B cell (primary cell): ENCODE data around the gene GULP1. TPM values are rescaled to one million over a fixed set of nuclear protein-coding genes. Genes with fewer than 3 reads are reported as not detected.

ENCODE experiments used
- ATAC-seq: fragments of 200-7000 bp; cut with Tn5 transposase; one replicate; pipeline ENCODE4 v1.10.0; 2021; ENCODE audit warnings: low read depth, mild to moderate bottlenecking, moderate number of reproducible peaks, moderate library complexity
- CTCF ChIA-PET: fragments of 350-600 bp; sonication (Branson Sonifier 250); formaldehyde crosslinking; loops from one replicate; lab custom pipeline; 2021; ENCODE audit warnings: antibody characterized with exemption, inconsistent platforms; lab: Charles Lee
- POLR2A ChIA-PET: fragments of 350-600 bp; sonication (Branson Sonifier 250); formaldehyde crosslinking; loops from one replicate; lab custom pipeline; 2021; ENCODE audit warnings: antibody characterized with exemption; lab: Charles Lee
- DNase-seq: peaks from one replicate; pipeline ENCODE4 v3.0.0; 2013
- H2AFZ ChIP-seq: 2 replicates; pipeline ENCODE4 v1.6.1; 2012; ENCODE audit warnings: mild to moderate bottlenecking, low read depth, low read length; ENCODE audit not compliant: insufficient read depth, poor library complexity, severe bottlenecking
- H3K27ac ChIP-seq, 2 donors: 1 replicate in 1 of 2; 2 replicates in 1 of 2; pipeline ENCODE4 v1.5.1; 2012 to 2013; ENCODE audit warnings: low read length in 2 of 2, mild to moderate bottlenecking in 2 of 2, moderate library complexity in 1 of 2
- H3K27me3 ChIP-seq, 4 experiments: fragments of 200-600 bp in 1 of 4; sonication (generic) in 1 of 4; replicated peaks in 1 of 4; 1 replicate in 2 of 4; 2 replicates in 2 of 4; pipeline versions ENCODE4 v1.6.1 to v1.7.0; 2013 to 2016; ENCODE audit warnings: low read length in 3 of 4, mild to moderate bottlenecking in 2 of 4, mixed read lengths in 1 of 4, moderate library complexity in 1 of 4; ENCODE audit not compliant: insufficient read depth in 4 of 4, control insufficient read depth in 3 of 4; ENCODE audit errors: control extremely low read depth in 1 of 4
- H3K36me3 ChIP-seq, 2 experiments: replicated peaks in 1 of 2; 1 replicate in 1 of 2; 2 replicates in 1 of 2; pipeline versions ENCODE4 v1.6.1 to v1.7.1; 2013; ENCODE audit warnings: low read length in 1 of 2; ENCODE audit not compliant: insufficient read depth in 2 of 2, control insufficient read depth in 1 of 2; ENCODE audit errors: control extremely low read depth in 1 of 2, extremely low read depth in 1 of 2
- H3K4me1 ChIP-seq, 2 donors: fragments of 200-600 bp in 1 of 2; sonication (generic) in 1 of 2; 1 replicate in 1 of 2; 2 replicates in 1 of 2; pipeline versions ENCODE4 v1.5.1 to v1.6.1; 2013 to 2017; ENCODE audit warnings: low read length in 2 of 2; ENCODE audit not compliant: control insufficient read depth in 2 of 2, insufficient read depth in 2 of 2
- H3K4me2 ChIP-seq: replicated peaks from 2 replicates; pipeline ENCODE3; 2012; ENCODE audit warnings: mild to moderate bottlenecking, low read depth, low read length; ENCODE audit not compliant: poor library complexity, severe bottlenecking
- H3K4me3 ChIP-seq, 5 experiments: fragments of 200-600 bp in 1 of 5; sonication (generic) in 1 of 5; 1 replicate in 3 of 5; 2 replicates in 2 of 5; pipeline versions ENCODE4 v1.5.1 to v1.7.0; 2011 to 2016; ENCODE audit warnings: low read length in 4 of 5, mild to moderate bottlenecking in 4 of 5, low read depth in 2 of 5, control low read depth in 1 of 5, moderate library complexity in 1 of 5; ENCODE audit not compliant: insufficient read depth in 1 of 5; ENCODE audit errors: control extremely low read depth in 1 of 5, extremely low read depth in 1 of 5
- H3K79me2 ChIP-seq: fragments of 200-600 bp; sonication (generic); one replicate; pipeline ENCODE4 v1.6.0; 2016; ENCODE audit warnings: low read length; ENCODE audit not compliant: control insufficient read depth, insufficient read depth
- H3K9ac ChIP-seq: fragments of 200-600 bp; sonication (generic); 2 replicates; pipeline ENCODE4 v1.6.1; 2017; ENCODE audit warnings: mild to moderate bottlenecking, low read length, moderate library complexity
- H3K9me3 ChIP-seq, 3 donors: one replicate each; pipeline versions ENCODE4 v1.6.1 to v1.7.1; 2013; ENCODE audit warnings: low read length in 2 of 3; ENCODE audit not compliant: control insufficient read depth in 2 of 3, insufficient read depth in 1 of 3; ENCODE audit errors: control extremely low read depth in 1 of 3
- H4K20me1 ChIP-seq: 2 replicates; pipeline ENCODE4 v1.6.0; 2012; ENCODE audit warnings: mild to moderate bottlenecking, low read length; ENCODE audit not compliant: insufficient read depth, control insufficient read depth, poor library complexity, severe bottlenecking
- H3K27ac Mint-ChIP-seq: one replicate; pipeline ENCODE4 v1.8.0; 2021; ENCODE audit warnings: mixed read lengths
- H3K27me3 Mint-ChIP-seq: one replicate; pipeline ENCODE4 v1.8.0; 2021; ENCODE audit warnings: mixed read lengths
- H3K4me1 Mint-ChIP-seq: one replicate; pipeline ENCODE4 v1.8.0; 2021; ENCODE audit warnings: mixed read lengths
- H3K4me3 Mint-ChIP-seq: one replicate; pipeline ENCODE4 v1.8.0; 2021; ENCODE audit warnings: mixed read lengths
- H3K9me3 Mint-ChIP-seq: one replicate; pipeline ENCODE4 v1.8.0; 2022; ENCODE audit warnings: mixed read lengths; ENCODE audit not compliant: insufficient read depth
- CTCF ChIP-seq: fragments of 200-600 bp; IDR thresholded peaks from one replicate; pipeline ENCODE4 v1.8.0; 2022; ENCODE audit warnings: antibody characterized with exemption, mild to moderate bottlenecking
- EZH2 ChIP-seq: IDR thresholded peaks from 2 replicates; pipeline ENCODE4 v1.6.1; 2012; ENCODE audit warnings: borderline replicate concordance, low read depth, mild to moderate bottlenecking, moderate library complexity, low read length; ENCODE audit not compliant: insufficient read depth, poor library complexity, severe bottlenecking
- WGBS: methylation state at CpG from one replicate; pipeline ENCODE4 v1.1.5; 2013; ENCODE audit warnings: missing lambda C conversion rate; ENCODE audit not compliant: insufficient coverage; 5-methylcytosine and 5-hydroxymethylcytosine counted together
- intact Hi-C: fragments of 100-400 bp; cut with micrococcal nuclease; formaldehyde crosslinking; loops from one replicate; pipeline ENCODE4 v1.10.0; 2022
- polyA plus RNA-seq: library from polyadenylated mRNA; depleted of rRNA; stranded (reverse); fragments of >200 nt; gene quantifications from 2 replicates; pipeline ENCODE4 v1.2.3, GENCODE V29; 2012
- total RNA-seq, 2 donors: library from RNA; stranded (reverse); fragments of 120-200 nt in 1 of 2; gene quantifications; 1 replicate in 1 of 2; 2 replicates in 1 of 2; pipeline versions ENCODE4 v1.2.3 to v1.2.4, GENCODE V29; 2013 to 2022

GULP1 gene
- total and polyA plus RNA-seq, 2 donors (not counting 1 experiment from before 2014, with no cell fraction given), result not detected

DNA sequence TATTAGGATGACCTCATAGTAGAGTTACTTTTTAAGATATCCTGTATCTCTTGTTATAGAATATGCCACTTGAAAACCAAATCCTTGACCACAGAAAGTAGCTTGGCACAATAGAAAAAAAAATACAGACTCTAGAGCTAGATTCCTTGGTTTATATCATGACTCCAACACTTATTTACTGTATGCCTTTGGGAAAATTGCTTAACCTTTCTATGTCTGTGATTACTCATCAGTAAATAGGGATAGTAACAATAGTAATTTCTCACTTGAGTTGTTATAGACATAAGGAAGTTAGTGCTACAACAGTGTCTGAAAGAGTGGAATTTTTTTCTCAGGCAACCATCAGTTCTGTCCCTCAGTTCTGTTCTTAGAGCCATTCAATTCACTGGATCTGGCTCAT, 193.8 kb downstream of the GULP1 start:
- Histone ChIP-seq H4K20me1 (no peaks in the 10 kb centered on the region), H3K27ac (no peak overlapping the region), H2AFZ (no peak overlapping the region), H3K36me3 (no peaks in the 10 kb centered on the region), H3K9ac (no peak overlapping the region), H3K27me3 (no peaks in the 10 kb centered on the region), H3K4me1 (no peaks in the 10 kb centered on the region), H3K79me2 (no peaks in the 10 kb centered on the region), H3K4me3 (no peak overlapping the region), H3K9me3 (no peaks in the 10 kb centered on the region), H3K4me2 (no peak overlapping the region)
- intact Hi-C loops, result no loop called here
- H3K27me3 Mint-ChIP-seq, result no peaks in the 10 kb centered on the region
- TF ChIP-seq CTCF, result no peak
- TF ChIP-seq EZH2, result no peak
- no peak overlapping the region for H3K27ac Mint-ChIP-seq
- POLR2A ChIA-PET, result no interaction called here
- CTCF ChIA-PET, result no interaction called here
- no peak for DNase-seq
- no peak for ATAC-seq
- no peak overlapping the region for H3K4me3 Mint-ChIP-seq
- no peaks in the 10 kb centered on the region for H3K4me1 Mint-ChIP-seq
- no peaks in the 10 kb centered on the region for H3K9me3 Mint-ChIP-seq

- ChIA-PET CTCF (no interaction called here), POLR2A (no interaction called here)
- Mint-ChIP-seq H3K27me3 (no peaks in the 10 kb centered on the region), H3K9me3 (no peaks in the 10 kb centered on the region), H3K27ac (no peak overlapping the region), H3K4me3 (no peak overlapping the region), H3K4me1 (no peaks in the 10 kb centered on the region)
- Histone ChIP-seq H3K79me2 (no peaks in the 10 kb centered on the region), H3K36me3 (no peaks in the 10 kb centered on the region), H3K9ac (no peak overlapping the region), H3K27ac (no peak overlapping the region), H3K27me3 (no peaks in the 10 kb centered on the region), H3K4me1 (no peaks in the 10 kb centered on the region), H3K4me3 (no peak overlapping the region), H3K9me3 (no peaks in the 10 kb centered on the region), H2AFZ (no peak overlapping the region), H3K4me2 (no peak overlapping the region), H4K20me1 (no peaks in the 10 kb centered on the region)
- intact Hi-C loops, result no loop called here
- no peak for TF ChIP-seq CTCF
- no peak for TF ChIP-seq EZH2
- DNase-seq, result no peak
- WGBS, result no CpG with 5 or more reads among the region's 4 CpGs
- ATAC-seq, result no peak
Observed at GRCh38 chr2:188492751-188493150, 201.1 kb downstream of the GULP1 start.
